Esophagus squamous epithelium (tissue), 4 donors: ENCODE results near the gene USP49.

Experiments
- CTCF ChIP-seq, 6 experiments: fragments of 450-650 bp in 4 of 6; fragments of 200-600 bp in 2 of 6; sonication (generic) in 2 of 6; IDR thresholded peaks; one replicate each; pipeline ENCODE4 v1.5.1; 2016 to 2019; ENCODE audit warnings: antibody characterized with exemption in 6 of 6, mild to moderate bottlenecking in 4 of 6, moderate library complexity in 4 of 6
- POLR2A ChIP-seq, 4 donors: fragments of 450-650 bp; IDR thresholded peaks; one replicate each; pipeline ENCODE4 v1.6.1; 2017; ENCODE audit warnings: antibody characterized with exemption in 4 of 4, mild to moderate bottlenecking in 4 of 4, moderate library complexity in 3 of 4

GRCh38 chr6:41798901-41799558, 96.1 kb downstream of the USP49 start:
- TF ChIP-seq CTCF (IDR thresholded peaks at IDR 0.05) (no peak), POLR2A (IDR thresholded peaks at IDR 0.05) (no peak)
